SK-N-MC (cell line): ENCODE results near the gene INSIG2.

Experiments used
- EZH2 ChIP-seq: fragments of 200-600 bp; sonication (generic); IDR thresholded peaks from one replicate; pipeline ENCODE4 v1.6.1; 2017; ENCODE audit warnings: antibody characterized with exemption
- FOXP2 ChIP-seq: optimal IDR thresholded peaks from 2 replicates; pipeline ENCODE3; 2011; ENCODE audit warnings: mild to moderate bottlenecking, moderate library complexity; ENCODE audit not compliant: insufficient read depth; ENCODE audit errors: extremely low read length, control extremely low read depth
- POLR2AphosphoS5 ChIP-seq: IDR thresholded peaks from 2 replicates; pipeline ENCODE4 v1.6.1; 2012; ENCODE audit warnings: mild to moderate bottlenecking, low read depth, low read length, borderline replicate concordance

DNA sequence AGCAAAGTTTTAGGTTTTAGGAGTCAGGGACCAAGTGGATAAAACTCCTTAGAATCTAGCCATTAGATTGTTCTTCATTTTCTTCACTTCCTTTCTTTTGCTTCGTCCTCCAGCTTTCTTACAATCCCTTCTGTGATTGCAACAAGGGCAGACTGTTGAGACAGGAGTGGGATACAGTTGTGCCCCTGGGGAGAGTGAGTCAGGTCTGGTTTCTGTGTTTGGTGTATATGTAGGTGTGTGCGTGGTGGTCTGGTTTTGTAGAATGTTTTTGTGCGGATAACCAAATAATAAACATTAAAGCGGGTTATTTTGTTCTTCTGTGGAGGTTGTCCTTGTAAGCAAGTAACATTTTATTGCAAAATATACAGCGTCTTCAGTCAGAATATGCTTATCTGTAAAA is 7.3 kb downstream of the INSIG2 start:
- TF ChIP-seq EZH2 (no peak), POLR2AphosphoS5 (no peak), FOXP2 (no peak)
